A549 (cell line): ENCODE measurements around the gene CIPC.

Source experiments
- MAZ ChIP-seq: fragments of 150-350 bp; IDR thresholded peaks from 2 replicates; pipeline ENCODE4 v1.6.1; 2014; ENCODE audit warnings: antibody characterized with exemption, low read depth, low read length, borderline replicate concordance
- POLR2A ChIP-seq: IDR thresholded peaks from 2 replicates; pipeline ENCODE4 v1.6.1; 2012; ENCODE audit warnings: mild to moderate bottlenecking, low read length
- POLR2AphosphoS2 ChIP-seq: conservative IDR thresholded peaks from 2 replicates; pipeline ENCODE4 v1.6.1; 2012; ENCODE audit warnings: low read length, improper control_type of control experiment, inconsistent platforms
- SREBF2 ChIP-seq: fragments of 450-650 bp; IDR thresholded peaks from 2 replicates; pipeline ENCODE4 v1.6.1; 2014; ENCODE audit warnings: mild to moderate bottlenecking, moderate library complexity
- TF ChIP-seq, protein P1 (sequence below): fragments of >200 bp; sonication (Bioruptor Twin); formaldehyde crosslinking; IDR thresholded peaks from 3 replicates; pipeline ENCODE4 v1.5.1; 2016
- TF ChIP-seq, protein P2 (sequence below): fragments of 200-600 bp; sonication (generic); IDR thresholded peaks from 2 replicates; pipeline ENCODE4 v1.6.1; 2016; ENCODE audit warnings: antibody characterized with exemption, mild to moderate bottlenecking, moderate library complexity

DNA sequence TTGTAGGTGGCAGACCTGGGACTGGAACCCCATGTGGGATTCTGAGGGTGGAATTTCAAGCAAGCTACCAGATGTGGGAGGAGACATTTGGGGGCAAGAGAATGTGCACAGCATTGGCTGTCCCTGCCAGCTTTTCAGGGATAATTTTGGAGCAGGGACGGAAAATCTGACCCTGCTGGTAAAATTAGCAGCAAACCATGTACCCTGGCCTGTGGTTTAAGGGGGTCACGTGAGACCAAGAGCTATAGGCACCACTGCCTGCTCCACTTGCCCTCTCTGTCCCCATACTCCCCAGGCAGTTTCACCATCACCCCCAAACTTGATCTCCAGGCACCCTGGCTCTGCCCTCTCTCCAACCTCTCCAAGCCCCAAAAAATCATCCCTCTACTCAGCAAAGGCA, 57.0 kb downstream of the CIPC start:
- TF ChIP-seq, protein P1, sequence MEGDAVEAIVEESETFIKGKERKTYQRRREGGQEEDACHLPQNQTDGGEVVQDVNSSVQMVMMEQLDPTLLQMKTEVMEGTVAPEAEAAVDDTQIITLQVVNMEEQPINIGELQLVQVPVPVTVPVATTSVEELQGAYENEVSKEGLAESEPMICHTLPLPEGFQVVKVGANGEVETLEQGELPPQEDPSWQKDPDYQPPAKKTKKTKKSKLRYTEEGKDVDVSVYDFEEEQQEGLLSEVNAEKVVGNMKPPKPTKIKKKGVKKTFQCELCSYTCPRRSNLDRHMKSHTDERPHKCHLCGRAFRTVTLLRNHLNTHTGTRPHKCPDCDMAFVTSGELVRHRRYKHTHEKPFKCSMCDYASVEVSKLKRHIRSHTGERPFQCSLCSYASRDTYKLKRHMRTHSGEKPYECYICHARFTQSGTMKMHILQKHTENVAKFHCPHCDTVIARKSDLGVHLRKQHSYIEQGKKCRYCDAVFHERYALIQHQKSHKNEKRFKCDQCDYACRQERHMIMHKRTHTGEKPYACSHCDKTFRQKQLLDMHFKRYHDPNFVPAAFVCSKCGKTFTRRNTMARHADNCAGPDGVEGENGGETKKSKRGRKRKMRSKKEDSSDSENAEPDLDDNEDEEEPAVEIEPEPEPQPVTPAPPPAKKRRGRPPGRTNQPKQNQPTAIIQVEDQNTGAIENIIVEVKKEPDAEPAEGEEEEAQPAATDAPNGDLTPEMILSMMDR: no peak
- TF ChIP-seq, protein P2, sequence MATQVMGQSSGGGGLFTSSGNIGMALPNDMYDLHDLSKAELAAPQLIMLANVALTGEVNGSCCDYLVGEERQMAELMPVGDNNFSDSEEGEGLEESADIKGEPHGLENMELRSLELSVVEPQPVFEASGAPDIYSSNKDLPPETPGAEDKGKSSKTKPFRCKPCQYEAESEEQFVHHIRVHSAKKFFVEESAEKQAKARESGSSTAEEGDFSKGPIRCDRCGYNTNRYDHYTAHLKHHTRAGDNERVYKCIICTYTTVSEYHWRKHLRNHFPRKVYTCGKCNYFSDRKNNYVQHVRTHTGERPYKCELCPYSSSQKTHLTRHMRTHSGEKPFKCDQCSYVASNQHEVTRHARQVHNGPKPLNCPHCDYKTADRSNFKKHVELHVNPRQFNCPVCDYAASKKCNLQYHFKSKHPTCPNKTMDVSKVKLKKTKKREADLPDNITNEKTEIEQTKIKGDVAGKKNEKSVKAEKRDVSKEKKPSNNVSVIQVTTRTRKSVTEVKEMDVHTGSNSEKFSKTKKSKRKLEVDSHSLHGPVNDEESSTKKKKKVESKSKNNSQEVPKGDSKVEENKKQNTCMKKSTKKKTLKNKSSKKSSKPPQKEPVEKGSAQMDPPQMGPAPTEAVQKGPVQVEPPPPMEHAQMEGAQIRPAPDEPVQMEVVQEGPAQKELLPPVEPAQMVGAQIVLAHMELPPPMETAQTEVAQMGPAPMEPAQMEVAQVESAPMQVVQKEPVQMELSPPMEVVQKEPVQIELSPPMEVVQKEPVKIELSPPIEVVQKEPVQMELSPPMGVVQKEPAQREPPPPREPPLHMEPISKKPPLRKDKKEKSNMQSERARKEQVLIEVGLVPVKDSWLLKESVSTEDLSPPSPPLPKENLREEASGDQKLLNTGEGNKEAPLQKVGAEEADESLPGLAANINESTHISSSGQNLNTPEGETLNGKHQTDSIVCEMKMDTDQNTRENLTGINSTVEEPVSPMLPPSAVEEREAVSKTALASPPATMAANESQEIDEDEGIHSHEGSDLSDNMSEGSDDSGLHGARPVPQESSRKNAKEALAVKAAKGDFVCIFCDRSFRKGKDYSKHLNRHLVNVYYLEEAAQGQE: no peak
- TF ChIP-seq POLR2AphosphoS2 (no peak), MAZ (no peak), POLR2A (no peak), SREBF2 (no peak)
